ENCODE results near the gene NANOS1.
"Not testable (repeated sequence)": the region's sequence is repeated elsewhere in the genome, so short reads cannot be mapped to it uniquely, and the experiment has no call there.

NANOS1 gene

GRCh38 chr10:119022846-119023552, 6.5 kb upstream of the NANOS1 start:
- no peak for DNase-seq

- DNase-seq = no peak
Observed at GRCh38 chr10:119023553-119023868, 6.0 kb upstream of the NANOS1 start.

- DNase-seq = no peak
Observed at GRCh38 chr10:119024882-119025281, 4.6 kb upstream of the NANOS1 start.

GRCh38 chr10:119025336-119025735, 4.2 kb upstream of the NANOS1 start:
- peak; percentile 44 for DNase-seq

GRCh38 chr10:119025776-119026175, 3.7 kb upstream of the NANOS1 start:
- DNase-seq = peak; percentile 7

- no peak for DNase-seq
Observed at GRCh38 chr10:119026301-119027110, 3.0 kb upstream of the NANOS1 start.

GRCh38 chr10:119028445-119028899, 1.0 kb upstream of the NANOS1 start:
- not testable (repeated sequence) for DNase-seq

GRCh38 chr10:119028900-119029612, 458 bp upstream of the NANOS1 start:
- DNase-seq = peak; percentile 88

- DNase-seq = peak; percentile 66
Observed at GRCh38 chr10:119030421-119031250, 1.1 kb downstream of the NANOS1 start.

GRCh38 chr10:119031496-119032059, 2.1 kb downstream of the NANOS1 start:
- no peak for DNase-seq

- DNase-seq = no peak
Observed at GRCh38 chr10:119039161-119039560, 9.6 kb downstream of the NANOS1 start.

- no peak for DNase-seq
Observed at GRCh38 chr10:119041326-119041725, 11.8 kb downstream of the NANOS1 start.

GRCh38 chr10:119042169-119042568, 12.7 kb downstream of the NANOS1 start:
- DNase-seq = no peak

GRCh38 chr10:119045561-119045960, 16.0 kb downstream of the NANOS1 start:
- DNase-seq = no peak

GRCh38 chr10:119049361-119049760, 19.8 kb downstream of the NANOS1 start:
- DNase-seq = no peak

GRCh38 chr10:119049777-119050176, 20.3 kb downstream of the NANOS1 start:
- no peak for DNase-seq

- no peak for DNase-seq
Observed at GRCh38 chr10:119051775-119052174, 22.3 kb downstream of the NANOS1 start.

- DNase-seq = no peak
Observed at GRCh38 chr10:119055472-119055871, 26.0 kb downstream of the NANOS1 start.

GRCh38 chr10:119058010-119058409, 28.5 kb downstream of the NANOS1 start:
- no peak for DNase-seq

GRCh38 chr10:119059557-119059956, 30.0 kb downstream of the NANOS1 start:
- no peak for DNase-seq

GRCh38 chr10:119060107-119060506, 30.6 kb downstream of the NANOS1 start:
- DNase-seq = no peak

GRCh38 chr10:119061352-119061751, 31.8 kb downstream of the NANOS1 start:
- DNase-seq = no peak

All from NCI-H345 (cell line).